ENCODE results near the gene BHLHE23.
A peak's percentile ranks its signal among the peaks of the same experiment; 100 is the strongest.
"Not testable (repeated sequence)": the region's sequence is repeated elsewhere in the genome, so short reads cannot be mapped to it uniquely, and the experiment has no call there.

Gene BHLHE23

GRCh38 chr20:63043348-63044203 is 36.8 kb upstream of the BHLHE23 start:
- no peak for DNase-seq (ENCODE audit: low spot score)

- DNase-seq (ENCODE audit: low spot score): no peak
Observed at GRCh38 chr20:63042448-63043071, 35.8 kb upstream of the BHLHE23 start.

GRCh38 chr20:63041776-63042175 is 35.0 kb upstream of the BHLHE23 start:
- no peak for DNase-seq (ENCODE audit: low spot score)

- DNase-seq (ENCODE audit: low spot score): no peak
Observed at GRCh38 chr20:63037669-63038268, 31.0 kb upstream of the BHLHE23 start.

GRCh38 chr20:63036291-63036690 is 29.5 kb upstream of the BHLHE23 start:
- DNase-seq (ENCODE audit: low spot score): no peak

- no peak for DNase-seq (ENCODE audit: low spot score)
Observed at GRCh38 chr20:63035603-63036185, 28.9 kb upstream of the BHLHE23 start.

GRCh38 chr20:63034710-63035602 is 28.2 kb upstream of the BHLHE23 start:
- DNase-seq (ENCODE audit: low spot score): not testable (repeated sequence)

GRCh38 chr20:63033794-63034709 is 27.3 kb upstream of the BHLHE23 start:
- no peak for DNase-seq (ENCODE audit: low spot score)

- DNase-seq (ENCODE audit: low spot score): no peak
Observed at GRCh38 chr20:63032861-63033793, 26.4 kb upstream of the BHLHE23 start.

GRCh38 chr20:63032026-63032800 is 25.4 kb upstream of the BHLHE23 start:
- DNase-seq (ENCODE audit: low spot score): no peak

GRCh38 chr20:63031251-63032014 is 24.7 kb upstream of the BHLHE23 start:
- no peak for DNase-seq (ENCODE audit: low spot score)

GRCh38 chr20:63029358-63030121 is 22.8 kb upstream of the BHLHE23 start:
- DNase-seq (ENCODE audit: low spot score): no peak

- DNase-seq (ENCODE audit: low spot score): no peak
Observed at GRCh38 chr20:63028461-63028921, 21.7 kb upstream of the BHLHE23 start.

- DNase-seq (ENCODE audit: low spot score): peak; percentile 51
Observed at GRCh38 chr20:63027922-63028389, 21.2 kb upstream of the BHLHE23 start.

- no peak for DNase-seq (ENCODE audit: low spot score)
Observed at GRCh38 chr20:63027221-63027921, 20.6 kb upstream of the BHLHE23 start.

- no peak for DNase-seq (ENCODE audit: low spot score)
Observed at GRCh38 chr20:63026582-63027165, 19.9 kb upstream of the BHLHE23 start.

Data from COLO829 (cell line).